Measurements from ENCODE around the gene GBE1.
"Not testable (repeated sequence)": the region's sequence is repeated elsewhere in the genome, so short reads cannot be mapped to it uniquely, and the experiment has no call there.

Gene GBE1

DNA sequence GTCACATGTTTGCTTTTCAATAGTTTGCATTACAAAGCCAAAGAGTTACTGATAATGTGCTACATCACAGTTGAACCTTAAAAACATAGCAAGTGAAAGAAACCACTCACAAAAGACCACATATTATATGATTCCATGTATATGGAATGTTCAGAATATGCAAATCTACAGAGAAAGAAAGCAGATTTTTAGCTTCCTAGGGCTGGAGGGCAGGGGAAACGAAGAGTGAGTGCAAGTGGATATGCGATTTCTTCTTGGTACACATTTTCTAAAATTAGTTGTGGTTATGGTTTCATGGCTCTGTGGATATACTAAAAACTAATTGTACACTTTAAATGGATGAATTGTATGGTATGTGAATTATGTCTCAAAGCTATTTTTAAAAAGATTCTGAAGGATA is 4.0 kb upstream of the GBE1 start:
- H3K4me3 ChIP-seq (replicated peaks in 1 of 2; ENCODE audit: low read depth in 2 of 2, low read length in 2 of 2) = no peak overlapping the region
- TF ChIP-seq, protein P1, sequence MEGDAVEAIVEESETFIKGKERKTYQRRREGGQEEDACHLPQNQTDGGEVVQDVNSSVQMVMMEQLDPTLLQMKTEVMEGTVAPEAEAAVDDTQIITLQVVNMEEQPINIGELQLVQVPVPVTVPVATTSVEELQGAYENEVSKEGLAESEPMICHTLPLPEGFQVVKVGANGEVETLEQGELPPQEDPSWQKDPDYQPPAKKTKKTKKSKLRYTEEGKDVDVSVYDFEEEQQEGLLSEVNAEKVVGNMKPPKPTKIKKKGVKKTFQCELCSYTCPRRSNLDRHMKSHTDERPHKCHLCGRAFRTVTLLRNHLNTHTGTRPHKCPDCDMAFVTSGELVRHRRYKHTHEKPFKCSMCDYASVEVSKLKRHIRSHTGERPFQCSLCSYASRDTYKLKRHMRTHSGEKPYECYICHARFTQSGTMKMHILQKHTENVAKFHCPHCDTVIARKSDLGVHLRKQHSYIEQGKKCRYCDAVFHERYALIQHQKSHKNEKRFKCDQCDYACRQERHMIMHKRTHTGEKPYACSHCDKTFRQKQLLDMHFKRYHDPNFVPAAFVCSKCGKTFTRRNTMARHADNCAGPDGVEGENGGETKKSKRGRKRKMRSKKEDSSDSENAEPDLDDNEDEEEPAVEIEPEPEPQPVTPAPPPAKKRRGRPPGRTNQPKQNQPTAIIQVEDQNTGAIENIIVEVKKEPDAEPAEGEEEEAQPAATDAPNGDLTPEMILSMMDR (IDR thresholded peaks at IDR 0.05; ENCODE audit: low read depth, low read length) = no peak

DNA sequence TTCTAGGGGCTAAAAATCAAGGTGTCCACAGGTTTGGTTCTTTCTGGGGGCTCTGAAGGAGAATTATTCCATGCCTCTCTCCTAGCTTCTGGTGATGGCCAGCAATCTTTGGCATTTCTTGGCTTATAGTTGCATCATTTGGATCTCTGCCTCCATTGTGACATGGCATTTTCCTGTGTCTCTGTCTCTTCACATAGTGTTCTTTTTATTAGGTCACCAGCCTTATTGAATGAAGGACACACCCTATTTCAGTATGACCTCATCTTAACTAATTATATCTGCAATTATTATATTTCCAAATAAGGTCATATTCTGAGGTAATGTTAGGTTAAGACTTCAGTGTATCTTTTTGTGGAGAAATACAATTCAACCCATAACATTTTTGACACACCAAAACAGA is 3.2 kb upstream of the GBE1 start:
- TF ChIP-seq, protein P1 (IDR thresholded peaks at IDR 0.05; ENCODE audit: low read depth, low read length) = no peak
- H3K4me3 ChIP-seq (replicated peaks in 1 of 2; ENCODE audit: low read depth in 2 of 2, low read length in 2 of 2) = no peak overlapping the region
- DNase-seq (ENCODE audit: low read depth in 2 of 2) = peak; percentile 47 to 83

More for the DNA sequence above, 4.0 kb upstream of the GBE1 start:
- no peak for DNase-seq (ENCODE audit: low read depth in 2 of 2)

DNA sequence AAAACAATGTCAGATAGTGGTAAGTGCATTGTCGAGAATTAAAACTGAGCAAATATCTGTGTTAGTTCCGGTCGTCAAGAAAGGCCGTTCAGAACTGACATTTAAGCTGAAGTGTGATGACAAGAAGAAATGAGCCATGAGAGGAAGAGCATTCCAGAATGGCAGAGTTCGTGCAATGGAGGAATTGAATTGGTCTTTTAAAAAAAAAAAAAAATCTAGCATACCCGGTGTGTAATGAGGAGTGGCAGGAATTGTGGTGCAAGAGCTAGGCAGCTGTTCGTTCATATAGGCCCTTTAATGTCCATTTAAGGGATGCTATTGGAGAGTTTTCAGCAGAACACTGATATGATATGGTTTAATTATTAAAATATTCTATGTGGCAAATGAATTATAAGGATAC is 2.6 kb upstream of the GBE1 start:
- TF ChIP-seq, protein P1 (IDR thresholded peaks at IDR 0.05; ENCODE audit: low read depth, low read length) = no peak
- no peak overlapping the region for H3K4me3 ChIP-seq (replicated peaks in 1 of 2; ENCODE audit: low read depth in 2 of 2, low read length in 2 of 2)
- DNase-seq (ENCODE audit: low read depth in 2 of 2) = no peak

DNA sequence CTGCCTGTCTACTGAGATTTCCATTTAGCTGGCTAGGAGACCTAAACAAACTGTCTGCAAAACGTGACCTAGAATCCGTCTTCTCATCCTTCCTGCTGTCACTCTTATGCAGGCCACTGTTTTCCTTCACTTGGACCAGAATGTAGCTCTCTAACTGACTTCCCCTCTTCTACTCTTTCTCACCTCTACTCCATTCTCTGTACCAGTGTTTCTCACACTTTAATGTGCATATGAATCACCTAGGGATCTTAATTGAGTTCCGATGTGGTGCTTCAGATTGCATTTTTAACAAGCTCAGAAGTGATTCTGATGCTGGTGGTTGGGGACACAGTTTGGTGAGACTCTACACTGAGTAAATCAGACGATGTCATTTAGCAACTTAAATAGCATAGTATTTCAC is 1.6 kb upstream of the GBE1 start:
- no peak for DNase-seq (ENCODE audit: low read depth in 2 of 2)
- TF ChIP-seq, protein P1 (IDR thresholded peaks at IDR 0.05; ENCODE audit: low read depth, low read length) = no peak
- no peak overlapping the region for H3K4me3 ChIP-seq (replicated peaks in 1 of 2; ENCODE audit: low read depth in 2 of 2, low read length in 2 of 2)

DNA sequence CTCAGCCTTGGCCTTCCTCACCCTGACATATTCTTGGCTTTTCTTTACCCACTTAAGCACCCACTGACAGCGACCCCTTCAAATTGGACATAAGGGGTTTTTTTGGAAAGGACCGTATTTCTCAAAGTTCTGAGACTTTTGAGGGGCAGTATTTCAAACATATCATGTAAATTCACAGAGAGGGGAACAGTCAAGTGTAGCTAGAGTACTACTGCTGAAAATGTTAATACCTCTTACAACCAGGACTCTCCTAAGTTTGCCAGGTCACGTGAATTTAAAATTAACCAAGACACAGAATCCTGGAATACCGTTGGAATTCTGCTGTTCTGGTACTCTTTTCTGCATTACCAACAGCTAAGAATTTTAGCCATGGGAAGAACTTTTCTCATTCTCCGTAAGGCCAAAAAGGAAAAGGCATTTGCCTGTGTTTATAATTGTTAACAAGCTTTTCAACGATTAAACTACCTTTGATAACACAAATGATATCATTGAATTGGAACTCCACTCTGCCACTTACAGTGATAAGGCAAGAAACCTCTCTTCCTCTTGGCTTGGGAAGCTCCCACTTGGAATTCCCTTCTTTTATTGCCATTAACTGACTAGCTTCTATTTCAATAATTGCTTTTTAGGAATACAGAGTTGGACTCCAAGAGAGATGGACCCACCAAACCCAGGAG is 597 bp upstream of the GBE1 start:
- DNase-seq (ENCODE audit: low read depth in 2 of 2) = peak in 1 of 2 donors; percentile 39
- TF ChIP-seq, protein P1 (IDR thresholded peaks at IDR 0.05; ENCODE audit: low read depth, low read length) = no peak
- H3K4me3 ChIP-seq (replicated peaks in 1 of 2; ENCODE audit: low read depth in 2 of 2, low read length in 2 of 2) = peak overlapping the region; percentile 69 to 77

DNA sequence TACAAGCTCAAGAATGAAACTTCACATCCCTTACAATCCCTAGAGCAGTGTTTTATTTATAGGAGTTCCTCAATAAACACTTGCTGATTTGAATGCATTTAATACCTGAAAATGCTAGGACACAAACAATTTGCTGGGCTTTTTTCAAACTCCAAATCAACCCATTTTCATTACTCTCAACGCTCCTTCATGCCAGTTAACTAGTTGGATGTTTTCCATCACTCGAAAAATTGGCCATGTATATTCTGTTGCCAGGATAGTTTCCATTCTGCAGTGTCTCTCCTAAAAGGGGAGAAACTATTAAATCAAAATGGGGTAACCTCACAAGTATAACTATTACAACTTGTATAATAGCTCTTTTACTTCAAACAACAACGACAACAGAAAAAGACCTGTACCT is 1.2 kb downstream of the GBE1 start:
- H3K4me3 ChIP-seq (replicated peaks in 1 of 2; ENCODE audit: low read depth in 2 of 2, low read length in 2 of 2) = peak overlapping the region; percentile 69 to 77
- TF ChIP-seq, protein P1 (IDR thresholded peaks at IDR 0.05; ENCODE audit: low read depth, low read length) = no peak
- no peak for DNase-seq (ENCODE audit: low read depth in 2 of 2)

DNA sequence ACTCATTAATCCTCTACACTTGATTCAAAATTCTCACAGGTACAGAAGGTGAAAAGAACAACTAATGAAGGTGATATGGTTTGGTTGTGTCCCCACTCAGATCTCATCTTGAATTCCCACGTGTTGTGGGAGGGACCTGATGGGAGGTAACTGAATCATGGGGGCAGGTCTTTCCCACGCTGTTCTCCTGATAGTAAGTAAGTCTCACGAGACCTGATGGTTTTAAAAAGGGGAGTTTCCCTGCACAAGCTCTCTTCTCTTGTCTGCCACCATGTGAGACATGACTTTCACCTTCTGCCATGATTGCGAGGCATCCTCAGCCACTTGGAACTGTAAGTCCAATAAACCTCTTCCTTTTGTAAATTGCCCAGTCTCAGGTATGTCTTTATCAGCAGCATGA is 2.7 kb downstream of the GBE1 start:
- DNase-seq (ENCODE audit: low read depth in 2 of 2) = peak in 1 of 2 donors; percentile 41
- H3K4me3 ChIP-seq (replicated peaks in 1 of 2; ENCODE audit: low read depth in 2 of 2, low read length in 2 of 2) = not testable (repeated sequence)
